ENCODE results near the gene ODAM.

- TF ChIP-seq CTCF (IDR thresholded peaks at IDR 0.05 in 2 of 3, conservative IDR thresholded peaks at IDR 0.05 in 1 of 3; ENCODE audit: borderline replicate concordance in 1 of 3, insufficient read depth in 1 of 3, low read depth in 2 of 3, low read length in 2 of 3) (no peak), CEBPB (IDR thresholded peaks at IDR 0.05; ENCODE audit: low read depth) (no peak), EZH2 (IDR thresholded peaks at IDR 0.05) (no peak), EZH2phosphoT487 (IDR thresholded peaks at IDR 0.05; ENCODE audit: borderline replicate concordance) (no peak), SIN3A (IDR thresholded peaks at IDR 0.05; ENCODE audit: low read depth) (no peak), POLR2AphosphoS5 (IDR thresholded peaks at IDR 0.05; ENCODE audit: low read depth, low read length) (no peak), SP1 (IDR thresholded peaks at IDR 0.05; ENCODE audit: low read depth) (no peak), RAD21 (IDR thresholded peaks at IDR 0.05; ENCODE audit: low read depth) (no peak)
- TF ChIP-seq, protein P1, sequence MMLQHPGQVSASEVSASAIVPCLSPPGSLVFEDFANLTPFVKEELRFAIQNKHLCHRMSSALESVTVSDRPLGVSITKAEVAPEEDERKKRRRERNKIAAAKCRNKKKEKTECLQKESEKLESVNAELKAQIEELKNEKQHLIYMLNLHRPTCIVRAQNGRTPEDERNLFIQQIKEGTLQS (IDR thresholded peaks at IDR 0.05), result no peak
Measured at GRCh38 chr4:70190579-70190978, 4.9 kb upstream of the ODAM start.

Data from HCT116 (cell line).